K562 (cell line): ENCODE results near the gene NR2F2. TPM values are rescaled to one million over a fixed set of nuclear protein-coding genes. Genes with fewer than 3 reads are reported as not detected.
A peak's percentile ranks its signal among the peaks of the same experiment; 100 is the strongest.

ENCODE experiments used
- AFF4 ChIP-seq: sonication (generic); formaldehyde crosslinking; IDR thresholded peaks from 2 replicates; pipeline ENCODE4 v1.8.0; 2023; ENCODE audit warnings: mild to moderate bottlenecking, missing genetic modification reagents
- CREM ChIP-seq: IDR thresholded peaks from 2 replicates; pipeline ENCODE4 v1.6.1; 2014; ENCODE audit warnings: antibody characterized with exemption, low read depth
- E2F6 ChIP-seq, 2 experiments: IDR thresholded peaks; 2 replicates each; pipeline ENCODE4 v1.6.1; 2011; ENCODE audit warnings: borderline replicate concordance in 1 of 2, control low read depth in 1 of 2, low read depth in 1 of 2, low read length in 1 of 2, mild to moderate bottlenecking in 1 of 2, mixed read lengths in 1 of 2, moderate library complexity in 1 of 2; ENCODE audit not compliant: insufficient read depth in 1 of 2, insufficient read length in 1 of 2, poor library complexity in 1 of 2, severe bottlenecking in 1 of 2; ENCODE audit errors: extremely low read depth in 1 of 2
- ELF4 ChIP-seq: fragments of 450-650 bp; formaldehyde crosslinking; IDR thresholded peaks from 2 replicates; pipeline ENCODE4 v1.4.0; 2022; ENCODE audit warnings: missing genetic modification characterization
- POU5F1 ChIP-seq: fragments of 150-350 bp; IDR thresholded peaks from 2 replicates; pipeline ENCODE4 v1.6.1; 2014; ENCODE audit warnings: borderline replicate concordance, low read length, low read depth, mild to moderate bottlenecking; ENCODE audit not compliant: partially characterized antibody
- RREB1 ChIP-seq: fragments of 250-450 bp; sonication (Bioruptor Pico); IDR thresholded peaks from 2 replicates; pipeline ENCODE4 v1.4.0; 2020
- SOX6 ChIP-seq: fragments of 450-650 bp; IDR thresholded peaks from 2 replicates; pipeline ENCODE4 v1.6.1; 2014; ENCODE audit warnings: mild to moderate bottlenecking
- TRIM25 ChIP-seq: fragments of 450-650 bp; IDR thresholded peaks from 2 replicates; pipeline ENCODE4 v1.7.0; 2016; ENCODE audit warnings: borderline replicate concordance
- ZBTB1 ChIP-seq: sonication (generic); formaldehyde crosslinking; IDR thresholded peaks from 2 replicates; pipeline ENCODE4 v1.8.1; 2023; ENCODE audit warnings: missing genetic modification reagents, low read depth, mild to moderate bottlenecking, borderline replicate concordance
- ZFP1 ChIP-seq: fragments of 450-650 bp; formaldehyde crosslinking; IDR thresholded peaks from 2 replicates; pipeline ENCODE4 v1.4.0; 2020; ENCODE audit warnings: mild to moderate bottlenecking, mixed read lengths
- ZNF384 ChIP-seq: IDR thresholded peaks from 2 replicates; pipeline ENCODE4 v1.6.1; 2012; ENCODE audit warnings: low read depth, low read length, improper control_type of control experiment
- ZNF583 ChIP-seq: fragments of 250-450 bp; sonication (Bioruptor Pico); IDR thresholded peaks from 2 replicates; pipeline ENCODE4 v1.4.0; 2020
- ZNF589 ChIP-seq: fragments of 200-800 bp; sonication (Bioruptor generic); IDR thresholded peaks from 2 replicates; pipeline ENCODE4 v1.6.1; 2016; ENCODE audit warnings: low read depth, missing genetic modification characterization, missing compliant biosample characterization
- ZSCAN32 ChIP-seq: fragments of 450-650 bp; formaldehyde crosslinking; IDR thresholded peaks from 2 replicates; pipeline ENCODE4 v1.4.0; 2020; ENCODE audit warnings: mild to moderate bottlenecking, moderate library complexity
- polyA plus RNA-seq, 8 experiments: library from polyadenylated mRNA; depleted of rRNA in 4 of 8; stranded (reverse) in 5 of 8; unstranded in 3 of 8; fragments of >200 nt; fragmentation: Nextera tagmentation in 2 of 8; fragmentation: Illumina TruSeq in 1 of 8; extraction: Ambion mirVana in 2 of 8; extraction: Trizol in 1 of 8; gene quantifications; 2 replicates each; pipeline versions ENCODE4 v1.2.1 to v1.2.3, GENCODE V29; 2011 to 2014; ENCODE audit warnings: inconsistent platforms in 1 of 8, missing spikeins in 1 of 8
- total RNA-seq, 7 experiments: library from RNA; depleted of rRNA in 6 of 7; stranded (reverse); fragments of >200 nt in 6 of 7; fragmentation: Illumina TruSeq in 2 of 7; extraction: Trizol in 2 of 7; gene quantifications; 2 replicates each; pipeline versions ENCODE4 v1.2.1 to v1.2.3, GENCODE V29; 2011 to 2021; ENCODE audit warnings: low replicate concordance in 1 of 7

Gene NR2F2
- total and polyA plus RNA-seq, 9 of the 15 experiments (the other 6 are each of a cell fraction or from before 2014, with no cell fraction given) = 6.0 to 51.8 (median 11.1) TPM

GRCh38 chr15:96330450-96331143 lies at the start of gene NR2F2 (continued):
- TF ChIP-seq ZBTB1 (no peak), E2F6 (IDR thresholded peaks at IDR 0.05; ENCODE audit: borderline replicate concordance in 1 of 2, extremely low read depth in 1 of 2, insufficient read depth in 1 of 2, insufficient read length in 1 of 2, low read depth in 1 of 2, low read length in 1 of 2, poor library complexity in 1 of 2, severe bottlenecking in 1 of 2) (peak; percentile 44 to 82), ZFP1 (CRISPR knock-in tag) (no peak), ELF4 (CRISPR knock-in tag) (peak; percentile 89; the same call in 1 of the 2 replicates), ZNF384 (no peak), POU5F1 (no peak), ZNF589 (CRISPR knock-in tag) (no peak), SOX6 (no peak; the same call in 1 of the 2 replicates), RREB1 (no peak), CREM (no peak), ZNF583 (CRISPR knock-in tag) (no peak), AFF4 (0 out of 2 replicates have a peak, but pooled peaks have one; percentile 55), ZSCAN32 (CRISPR knock-in tag) (no peak), TRIM25 (peak; percentile 76; the same call in 1 of the 2 replicates)
